Esophagus squamous epithelium (tissue), 4 donors: ENCODE data around the gene NOXA1.

Source experiments
- CTCF ChIP-seq, 6 experiments: fragments of 450-650 bp in 4 of 6; fragments of 200-600 bp in 2 of 6; sonication (generic) in 2 of 6; IDR thresholded peaks; one replicate each; pipeline ENCODE4 v1.5.1; 2016 to 2019; ENCODE audit warnings: antibody characterized with exemption in 6 of 6, mild to moderate bottlenecking in 4 of 6, moderate library complexity in 4 of 6
- POLR2A ChIP-seq, 4 donors: fragments of 450-650 bp; IDR thresholded peaks; one replicate each; pipeline ENCODE4 v1.6.1; 2017; ENCODE audit warnings: antibody characterized with exemption in 4 of 4, mild to moderate bottlenecking in 4 of 4, moderate library complexity in 3 of 4

GRCh38 chr9:137417161-137418021, 5.8 kb upstream of the NOXA1 start:
- TF ChIP-seq CTCF (IDR thresholded peaks at IDR 0.05): no peak
- TF ChIP-seq POLR2A (IDR thresholded peaks at IDR 0.05): no peak
